Right lobe of liver (tissue), 4 donors: ENCODE results near the gene CDON.

Experiments
- CTCF ChIP-seq, 4 donors: fragments of 200-600 bp in 3 of 4; fragments of 450-650 bp in 1 of 4; IDR thresholded peaks; one replicate each; pipeline versions ENCODE4 v1.5.1 to v1.8.0; 2016 to 2022; ENCODE audit warnings: antibody characterized with exemption in 4 of 4, mild to moderate bottlenecking in 2 of 4
- POLR2A ChIP-seq: fragments of 450-650 bp; IDR thresholded peaks from one replicate; pipeline ENCODE4 v1.6.1; 2017; ENCODE audit warnings: antibody characterized with exemption, mild to moderate bottlenecking
- donor health status: DM: no; HTN: no; CAD: no.
- donor health status: DM: no; HTN: no; CAD: no.
- donor health status: DM: no; HTN: yes; CAD: no.

- TF ChIP-seq CTCF (IDR thresholded peaks at IDR 0.05) (no peak), POLR2A (no peak)
Observed at GRCh38 chr11:125954123-125954944, 108.3 kb downstream of the CDON start.
